H1 (cell line): ENCODE data around the gene ATP6V1F. TPM values are rescaled to one million over a fixed set of nuclear protein-coding genes. Genes with fewer than 3 reads are reported as not detected.

Source experiments
- CTCF ChIA-PET: fragments of 300-600 bp; sonication (Branson Sonifier 250); formaldehyde crosslinking; loops from one replicate; lab custom pipeline; 2021; ENCODE audit not compliant: partially characterized antibody; lab: Charles Lee
- POLR2A ChIA-PET: fragments of 300-600 bp; sonication (Branson Sonifier 250); formaldehyde crosslinking; loops from one replicate; lab custom pipeline; 2021; ENCODE audit warnings: inconsistent platforms; ENCODE audit not compliant: partially characterized antibody; lab: Charles Lee
- DNase-seq, 2 experiments: peaks; one replicate each; pipeline versions ENCODE4 v3.0.0 to v3.0.0-alpha.2; 2010 to 2022; ENCODE audit warnings: low spot score in 2 of 2, low read depth in 1 of 2, mixed read lengths in 1 of 2
- FAIRE-seq: peaks from 2 replicates; lab custom pipeline; 2011; peaks lifted over from hg19 to GRCh38; lab: Jason Lieb, UNC
- H2AFZ ChIP-seq: 2 replicates; pipeline ENCODE4 v1.8.1; 2012; ENCODE audit warnings: low read length, inconsistent platforms
- H2AK5ac ChIP-seq: 2 replicates; pipeline ENCODE4 v1.6.1; 2013; ENCODE audit warnings: low read depth, low read length
- H2BK120ac ChIP-seq: replicated peaks from 2 replicates; pipeline ENCODE3; 2013; ENCODE audit warnings: low read depth, low read length, inconsistent platforms
- H2BK12ac ChIP-seq: 2 replicates; pipeline ENCODE4 v1.6.1; 2013; ENCODE audit warnings: low read depth, low read length
- H2BK15ac ChIP-seq: 2 replicates; pipeline ENCODE4 v1.6.1; 2013; ENCODE audit warnings: low read length
- H2BK20ac ChIP-seq: 2 replicates; pipeline ENCODE4 v1.6.1; 2013; ENCODE audit warnings: low read length
- H2BK5ac ChIP-seq: 2 replicates; pipeline ENCODE4 v1.6.1; 2013; ENCODE audit warnings: low read depth, low read length
- H3K14ac ChIP-seq: 2 replicates; pipeline ENCODE4 v1.6.1; 2013; ENCODE audit warnings: inconsistent platforms; ENCODE audit not compliant: insufficient read length
- H3K18ac ChIP-seq: 2 replicates; pipeline ENCODE4 v1.6.1; 2013; ENCODE audit warnings: low read length; ENCODE audit errors: extremely low read depth
- H3K23ac ChIP-seq: 2 replicates; pipeline ENCODE4 v1.6.1; 2013; ENCODE audit warnings: inconsistent platforms; ENCODE audit not compliant: insufficient read length
- H3K23me2 ChIP-seq: 2 replicates; pipeline ENCODE4 v1.6.1; 2013; ENCODE audit warnings: low read depth, low read length
- H3K27ac ChIP-seq: 2 replicates; pipeline ENCODE4 v1.6.1; 2011; ENCODE audit warnings: low read depth, low read length, inconsistent platforms
- H3K27me3 ChIP-seq, 4 experiments: replicated peaks in 1 of 4; 1 replicate in 1 of 4; 2 replicates in 3 of 4; pipeline versions ENCODE4 v1.6.1 to v1.8.1; 2011 to 2013; ENCODE audit warnings: low read length in 3 of 4, mild to moderate bottlenecking in 3 of 4, inconsistent platforms in 2 of 4, mixed read lengths in 2 of 4, moderate library complexity in 1 of 4; ENCODE audit not compliant: control insufficient read depth in 3 of 4, insufficient read depth in 3 of 4; ENCODE audit errors: extremely low read depth in 1 of 4
- H3K36me3 ChIP-seq, 4 experiments: 2 replicates each; pipeline versions ENCODE4 v1.6.1 to v1.8.1; 2011 to 2013; ENCODE audit warnings: mild to moderate bottlenecking in 4 of 4, low read length in 3 of 4, moderate library complexity in 2 of 4, control low read depth in 1 of 4, inconsistent platforms in 1 of 4; ENCODE audit not compliant: insufficient read depth in 4 of 4, control insufficient read depth in 2 of 4
- H3K4ac ChIP-seq: replicated peaks from 2 replicates; pipeline ENCODE3; 2013; ENCODE audit warnings: low read length, low read depth, mixed read lengths, inconsistent platforms; ENCODE audit not compliant: insufficient read length
- H3K4me1 ChIP-seq, 4 experiments: replicated peaks in 1 of 4; 1 replicate in 1 of 4; 2 replicates in 3 of 4; pipeline versions ENCODE4 v1.6.1 to v1.8.1; 2011 to 2013; ENCODE audit warnings: low read length in 3 of 4, inconsistent platforms in 2 of 4, mixed read lengths in 1 of 4; ENCODE audit not compliant: insufficient read depth in 4 of 4, control insufficient read depth in 3 of 4
- H3K4me2 ChIP-seq, 2 experiments: 2 replicates each; pipeline versions ENCODE4 v1.6.1 to v1.8.1; 2011 to 2013; ENCODE audit warnings: low read depth in 2 of 2, low read length in 2 of 2, control low read depth in 1 of 2, inconsistent platforms in 1 of 2, mild to moderate bottlenecking in 1 of 2; ENCODE audit not compliant: insufficient read depth in 1 of 2
- H3K4me3 ChIP-seq, 4 experiments: fragments of 200-600, 300-600 bp in 1 of 4; sonication (generic), shearing (Covaris generic), sonication (Bioruptor Twin) in 1 of 4; 2 replicates each; pipeline versions ENCODE4 v1.5.1 to v1.8.1; 2011 to 2016; ENCODE audit warnings: low read length in 4 of 4, low read depth in 3 of 4, control low read depth in 2 of 4, inconsistent platforms in 2 of 4, mild to moderate bottlenecking in 2 of 4, mixed read lengths in 1 of 4, moderate library complexity in 1 of 4; ENCODE audit not compliant: insufficient read depth in 2 of 4; ENCODE audit errors: extremely low read depth in 1 of 4
- H3K56ac ChIP-seq: replicated peaks from 2 replicates; pipeline ENCODE3; 2013; ENCODE audit warnings: low read depth, mild to moderate bottlenecking, mixed read lengths, low read length, inconsistent platforms; ENCODE audit not compliant: insufficient read length
- H3K79me1 ChIP-seq: 2 replicates; pipeline ENCODE4 v1.6.1; 2013; ENCODE audit warnings: low read depth, low read length, control low read depth
- H3K79me2 ChIP-seq, 2 experiments: 2 replicates each; pipeline versions ENCODE4 v1.6.1 to v1.8.1; 2012 to 2013; ENCODE audit warnings: low read length in 2 of 2, mild to moderate bottlenecking in 2 of 2, inconsistent platforms in 1 of 2; ENCODE audit not compliant: insufficient read depth in 2 of 2, control insufficient read depth in 1 of 2
- H3K9ac ChIP-seq, 4 experiments: replicated peaks in 1 of 4; 1 replicate in 1 of 4; 2 replicates in 3 of 4; pipeline versions ENCODE4 v1.6.1 to v1.8.1; 2011 to 2013; ENCODE audit warnings: low read depth in 3 of 4, low read length in 3 of 4, control low read depth in 2 of 4, mild to moderate bottlenecking in 2 of 4, moderate library complexity in 2 of 4, inconsistent platforms in 1 of 4; ENCODE audit errors: extremely low read depth in 1 of 4
- H3K9me3 ChIP-seq, 2 experiments: 2 replicates each; pipeline versions ENCODE4 v1.6.1 to v1.8.1; 2012 to 2013; ENCODE audit warnings: mild to moderate bottlenecking in 2 of 2, moderate library complexity in 2 of 2, control low read depth in 1 of 2, inconsistent platforms in 1 of 2, low read depth in 1 of 2, low read length in 1 of 2, mixed read lengths in 1 of 2; ENCODE audit not compliant: insufficient read depth in 2 of 2
- H4K20me1 ChIP-seq, 2 experiments: replicated peaks in 1 of 2; 2 replicates each; pipeline versions ENCODE3 to v1.8.1; 2011 to 2013; ENCODE audit warnings: inconsistent platforms in 2 of 2, low read length in 2 of 2, mild to moderate bottlenecking in 1 of 2; ENCODE audit not compliant: insufficient read depth in 2 of 2, control insufficient read depth in 1 of 2
- H4K5ac ChIP-seq: 2 replicates; pipeline ENCODE4 v1.6.1; 2013; ENCODE audit warnings: low read length, low read depth, mixed read lengths, inconsistent platforms; ENCODE audit not compliant: insufficient read length
- H4K8ac ChIP-seq: 2 replicates; pipeline ENCODE4 v1.8.0; 2013; ENCODE audit warnings: mild to moderate bottlenecking, moderate library complexity, low read length, inconsistent platforms; ENCODE audit not compliant: insufficient read depth; ENCODE audit errors: extremely low read depth
- H4K91ac ChIP-seq: replicated peaks from 2 replicates; pipeline ENCODE3; 2013; ENCODE audit warnings: low read length, mixed read lengths, inconsistent platforms; ENCODE audit not compliant: insufficient read length
- CREB1 ChIP-seq: IDR thresholded peaks from 2 replicates; pipeline ENCODE4 v1.6.1; 2012; ENCODE audit warnings: inconsistent platforms
- KDM4A ChIP-seq: IDR thresholded peaks from one replicate; pipeline ENCODE4 v1.7.1; 2012; ENCODE audit warnings: low read depth, mild to moderate bottlenecking, moderate library complexity, low read length, inconsistent platforms; ENCODE audit not compliant: severe bottlenecking
- MAX ChIP-seq: IDR thresholded peaks from 2 replicates; pipeline ENCODE4 v1.6.1; 2012; ENCODE audit warnings: inconsistent platforms
- NRF1 ChIP-seq: IDR thresholded peaks from 2 replicates; pipeline ENCODE4 v1.6.1; 2011; ENCODE audit warnings: mild to moderate bottlenecking, low read depth, low read length, improper control_type of control experiment
- POLR2AphosphoS5 ChIP-seq: IDR thresholded peaks from 2 replicates; pipeline ENCODE4 v1.6.1; 2011; ENCODE audit warnings: low read depth, low read length
- RBBP5 ChIP-seq: IDR thresholded peaks from 2 replicates; pipeline ENCODE4 v1.7.1; 2012; ENCODE audit warnings: low read depth, mild to moderate bottlenecking, inconsistent platforms, low read length, moderate library complexity, borderline replicate concordance
- WGBS, 2 experiments: shearing (Covaris generic) in 1 of 2; methylation state at CpG; one replicate each; pipeline versions ENCODE4 v1.1.6 to v1.1.7; 2013 to 2015; ENCODE audit warnings: low lambda C conversion rate in 2 of 2, mixed read lengths in 2 of 2, inconsistent platforms in 1 of 2, low coverage in 1 of 2, missing lambda C conversion rate in 1 of 2; ENCODE audit not compliant: insufficient replicate concordance in 2 of 2, insufficient coverage in 1 of 2, insufficient read length in 1 of 2; ENCODE audit errors: extremely low coverage in 1 of 2, missing lambda C conversion rate in 1 of 2; 5-methylcytosine and 5-hydroxymethylcytosine counted together
- polyA plus RNA-seq, 7 experiments: library from polyadenylated mRNA; depleted of rRNA in 3 of 7; stranded (reverse) in 5 of 7; unstranded in 2 of 7; fragments of >200 nt in 5 of 7; fragments of 200-250 nt in 2 of 7; gene quantifications; 1 replicate in 5 of 7; 2 replicates in 1 of 7; 4 replicates in 1 of 7; pipeline versions ENCODE4 v1.2.1 to v1.2.3, GENCODE V29; 2011 to 2013; ENCODE audit warnings: missing spikeins in 2 of 7, mixed read lengths in 2 of 7
- total RNA-seq: library from RNA; stranded (reverse); fragmentation: NEBNext Ultra II Directional; extraction: Animal tissue kit (Norgen Biotek cat#: 25700); gene quantifications from 2 replicates; pipeline ENCODE4 v1.2.1, GENCODE V29; 2021
- TF ChIP-seq, protein P1 (sequence below): IDR thresholded peaks from 2 replicates; pipeline ENCODE4 v1.6.1; 2012; ENCODE audit warnings: inconsistent platforms

The ATP6V1F gene
- total and polyA plus RNA-seq, 2 of the 8 experiments (the other 6 are each of a cell fraction or from before 2014, with no cell fraction given) = 104 to 318 TPM

DNA sequence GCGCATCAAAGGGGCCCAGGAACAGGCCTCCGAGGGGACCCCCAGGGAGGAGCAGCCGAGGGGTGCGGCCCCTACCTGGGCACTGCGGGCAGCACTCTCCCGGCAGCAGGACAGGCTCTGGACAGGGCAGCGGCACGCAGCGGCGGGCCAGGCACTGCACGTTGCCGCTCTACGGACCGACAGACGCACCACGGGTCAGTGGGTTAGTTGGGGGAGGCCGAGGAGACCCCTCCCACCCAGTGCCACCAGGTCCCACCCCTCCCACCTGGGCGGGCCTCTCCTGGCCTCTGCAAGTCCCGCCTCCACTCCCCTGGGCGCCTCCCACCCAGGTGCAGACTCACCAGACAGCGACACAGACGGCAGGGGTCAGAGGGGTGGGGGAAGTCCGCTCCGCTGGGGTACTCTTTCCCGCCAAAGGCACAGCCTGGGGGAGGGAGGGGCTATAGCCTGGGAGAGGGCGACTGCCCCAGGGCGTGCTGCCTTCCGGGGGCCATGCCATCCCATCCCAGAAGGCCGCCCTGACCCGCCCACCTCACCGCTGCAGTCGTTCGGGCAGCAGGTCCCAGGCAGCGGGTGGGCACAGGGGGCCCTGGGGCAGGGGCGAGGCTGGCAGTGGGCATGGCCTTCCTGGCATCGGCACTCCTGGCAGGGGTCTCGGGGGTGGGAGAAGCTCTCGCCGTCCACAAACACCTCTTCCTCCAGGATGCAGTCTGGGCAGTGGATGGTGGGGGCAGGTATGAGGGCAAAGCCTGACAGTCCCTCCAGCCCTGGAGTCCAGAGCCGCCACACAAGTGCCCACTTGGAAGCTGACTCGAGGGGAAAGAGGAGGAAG, 28.7 kb downstream of the ATP6V1F start:
- peak overlapping the region; percentile 28 to 66 (median 40) for H3K4me3 ChIP-seq
- peak overlapping the region; percentile 84; the same call in 1 of the 2 replicates for H4K8ac ChIP-seq
- TF ChIP-seq, protein P1, sequence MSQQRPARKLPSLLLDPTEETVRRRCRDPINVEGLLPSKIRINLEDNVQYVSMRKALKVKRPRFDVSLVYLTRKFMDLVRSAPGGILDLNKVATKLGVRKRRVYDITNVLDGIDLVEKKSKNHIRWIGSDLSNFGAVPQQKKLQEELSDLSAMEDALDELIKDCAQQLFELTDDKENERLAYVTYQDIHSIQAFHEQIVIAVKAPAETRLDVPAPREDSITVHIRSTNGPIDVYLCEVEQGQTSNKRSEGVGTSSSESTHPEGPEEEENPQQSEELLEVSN = peak; percentile 62
- TF ChIP-seq CREB1 (peak; percentile 54), RBBP5 (peak; percentile 2; the same call in 1 of the 2 replicates), NRF1 (no peak), MAX (peak; percentile 62; the same call in 1 of the 2 replicates), POLR2AphosphoS5 (no peak), KDM4A (peak; percentile 85)

More for the DNA sequence above, 28.7 kb downstream of the ATP6V1F start:
- Histone ChIP-seq H4K5ac (no peak overlapping the region), H2BK15ac (peak overlapping the region; percentile 94), H2AFZ (peak overlapping the region; percentile 7; the same call in 1 of the 2 replicates), H3K9me3 (no peaks in the 10 kb centered on the region), H3K18ac (peak overlapping the region; percentile 60), H3K4me1 (peaks cover 0 to 19% (median 12%) of the 10 kb centered on the region in 4 experiments; a peak in 5 of 7 replicates), H3K14ac (no peak overlapping the region), H3K36me3 (no peaks in the 10 kb centered on the region), H3K4ac (no peak overlapping the region), H3K27me3 (peaks cover 0 to 7% (median 4%) of the 10 kb centered on the region in 4 experiments; a peak in 4 of 7 replicates), H2BK5ac (no peak overlapping the region), H3K56ac (no peak overlapping the region), H4K20me1 (peaks cover 0 to 13% of the 10 kb centered on the region in 2 experiments), H3K9ac (no peak overlapping the region), H2BK12ac (peak overlapping the region; percentile 39; the same call in 1 of the 2 replicates), H2AK5ac (no peak overlapping the region; the same call in 1 of the 2 replicates), H2BK120ac (peak overlapping the region; percentile 47), H3K23me2 (peaks cover 20% of the 10 kb centered on the region; the same call in 1 of the 2 replicates), H3K79me1 (0 out of 2 replicates have a peak, but pooled peaks cover 7% of the 10 kb centered on the region), H3K4me2 (peak overlapping the region; percentile 30 to 83), H4K91ac (no peak overlapping the region), H3K23ac (no peak overlapping the region), H2BK20ac (0 out of 2 replicates have a peak overlapping the region, but pooled peaks have one; percentile 72), H3K79me2 (no peaks in the 10 kb centered on the region), H3K27ac (no peak overlapping the region)
- WGBS, 2 experiments = 44% methylated on average over 13 of the region's 41 CpGs; no CpG with 5 or more reads in 1 of the 2 experiments
- FAIRE-seq = no peak
- ChIA-PET POLR2A (no interaction called here), CTCF (interaction anchor here (0.6 to 2.5 kb wide), 3 partner anchors 10 to 174 kb away, joined by 3 to 8 read pairs (median 3); no protein-coding TSS in a partner anchor)
- peak in 1 of 2 experiments; percentile 77 for DNase-seq
